Astrocyte of the cerebellum (primary cell): ENCODE results near the gene HSF4.

Experiments
- DNase-seq: peaks from one replicate; pipeline ENCODE4 v3.0.0-alpha.2; 2011; ENCODE audit warnings: low read depth
- H3K4me3 ChIP-seq: 2 replicates; pipeline ENCODE4 v1.5.1; 2011; ENCODE audit warnings: mild to moderate bottlenecking, low read depth, low read length, moderate library complexity
- in situ Hi-C: cut with HindIII; loops from 2 replicates; pipeline ENCODE4 v1.10.0; 2017; ENCODE audit warnings: low sequenced_read_pairs
- TF ChIP-seq, protein P1 (sequence below): IDR thresholded peaks from 2 replicates; pipeline ENCODE4 v1.5.1; 2012; ENCODE audit warnings: low read length, low read depth, moderate library complexity, mild to moderate bottlenecking; ENCODE audit errors: missing control alignments

The HSF4 gene

DNA sequence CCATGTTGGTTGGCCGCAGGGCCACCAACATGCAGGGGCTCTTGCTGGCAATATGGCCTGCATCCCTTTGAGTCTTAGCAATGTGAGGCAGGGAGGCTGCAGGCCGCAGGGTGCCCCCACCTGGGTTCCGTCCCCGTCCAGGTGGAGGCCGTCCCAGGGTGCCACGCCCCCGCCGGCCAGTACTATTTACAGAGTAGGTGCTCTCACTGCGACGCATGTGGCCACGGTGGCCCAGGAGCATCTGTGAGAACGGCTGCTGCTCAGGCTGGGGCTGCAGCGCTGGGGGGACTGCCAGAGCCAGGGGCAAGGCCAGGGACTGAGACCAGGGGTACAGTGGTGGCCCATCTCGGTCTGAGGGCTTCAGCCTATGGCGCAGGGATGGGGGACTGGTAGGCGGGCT is 15.6 kb downstream of the HSF4 start:
- no peak for DNase-seq
- no peak overlapping the region for H3K4me3 ChIP-seq
- in situ Hi-C loops: no loop called here
- TF ChIP-seq, protein P1, sequence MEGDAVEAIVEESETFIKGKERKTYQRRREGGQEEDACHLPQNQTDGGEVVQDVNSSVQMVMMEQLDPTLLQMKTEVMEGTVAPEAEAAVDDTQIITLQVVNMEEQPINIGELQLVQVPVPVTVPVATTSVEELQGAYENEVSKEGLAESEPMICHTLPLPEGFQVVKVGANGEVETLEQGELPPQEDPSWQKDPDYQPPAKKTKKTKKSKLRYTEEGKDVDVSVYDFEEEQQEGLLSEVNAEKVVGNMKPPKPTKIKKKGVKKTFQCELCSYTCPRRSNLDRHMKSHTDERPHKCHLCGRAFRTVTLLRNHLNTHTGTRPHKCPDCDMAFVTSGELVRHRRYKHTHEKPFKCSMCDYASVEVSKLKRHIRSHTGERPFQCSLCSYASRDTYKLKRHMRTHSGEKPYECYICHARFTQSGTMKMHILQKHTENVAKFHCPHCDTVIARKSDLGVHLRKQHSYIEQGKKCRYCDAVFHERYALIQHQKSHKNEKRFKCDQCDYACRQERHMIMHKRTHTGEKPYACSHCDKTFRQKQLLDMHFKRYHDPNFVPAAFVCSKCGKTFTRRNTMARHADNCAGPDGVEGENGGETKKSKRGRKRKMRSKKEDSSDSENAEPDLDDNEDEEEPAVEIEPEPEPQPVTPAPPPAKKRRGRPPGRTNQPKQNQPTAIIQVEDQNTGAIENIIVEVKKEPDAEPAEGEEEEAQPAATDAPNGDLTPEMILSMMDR: no peak

DNA sequence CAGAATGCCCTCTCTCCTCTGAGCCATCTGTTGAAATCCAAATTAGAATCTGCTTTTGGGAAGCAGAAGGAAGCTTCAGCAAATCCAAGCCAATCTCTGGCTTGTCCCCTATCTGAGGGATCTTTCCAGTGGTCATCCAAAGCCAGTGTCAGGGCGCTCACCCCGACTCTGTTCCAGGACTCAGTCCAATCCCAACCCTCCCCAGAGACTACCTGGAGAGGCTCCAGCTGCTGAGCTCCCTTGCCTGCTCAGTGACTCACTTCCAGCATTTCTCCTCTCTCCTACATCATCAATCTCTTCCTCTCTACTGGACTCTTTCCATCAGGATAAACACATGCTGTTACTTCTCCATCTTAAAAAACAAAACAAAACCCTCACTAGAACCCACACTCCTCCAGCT is 16.8 kb downstream of the HSF4 start:
- peak; percentile 72 for DNase-seq
- in situ Hi-C loops: no loop called here

GRCh38 chr16:67182288-67182687 is 17.7 kb downstream of the HSF4 start:
- TF ChIP-seq, protein P1: no peak
- H3K4me3 ChIP-seq: no peak overlapping the region
- in situ Hi-C loops: no loop called here
- no peak for DNase-seq

More for the DNA sequence above, 16.8 kb downstream of the HSF4 start:
- H3K4me3 ChIP-seq: no peak overlapping the region
- TF ChIP-seq, protein P1: no peak

GRCh38 chr16:67183284-67183626 is 18.7 kb downstream of the HSF4 start:
- DNase-seq: no peak
- peak overlapping the region; percentile 58 for H3K4me3 ChIP-seq
- TF ChIP-seq, protein P1: no peak
- in situ Hi-C loops: no loop called here

DNA sequence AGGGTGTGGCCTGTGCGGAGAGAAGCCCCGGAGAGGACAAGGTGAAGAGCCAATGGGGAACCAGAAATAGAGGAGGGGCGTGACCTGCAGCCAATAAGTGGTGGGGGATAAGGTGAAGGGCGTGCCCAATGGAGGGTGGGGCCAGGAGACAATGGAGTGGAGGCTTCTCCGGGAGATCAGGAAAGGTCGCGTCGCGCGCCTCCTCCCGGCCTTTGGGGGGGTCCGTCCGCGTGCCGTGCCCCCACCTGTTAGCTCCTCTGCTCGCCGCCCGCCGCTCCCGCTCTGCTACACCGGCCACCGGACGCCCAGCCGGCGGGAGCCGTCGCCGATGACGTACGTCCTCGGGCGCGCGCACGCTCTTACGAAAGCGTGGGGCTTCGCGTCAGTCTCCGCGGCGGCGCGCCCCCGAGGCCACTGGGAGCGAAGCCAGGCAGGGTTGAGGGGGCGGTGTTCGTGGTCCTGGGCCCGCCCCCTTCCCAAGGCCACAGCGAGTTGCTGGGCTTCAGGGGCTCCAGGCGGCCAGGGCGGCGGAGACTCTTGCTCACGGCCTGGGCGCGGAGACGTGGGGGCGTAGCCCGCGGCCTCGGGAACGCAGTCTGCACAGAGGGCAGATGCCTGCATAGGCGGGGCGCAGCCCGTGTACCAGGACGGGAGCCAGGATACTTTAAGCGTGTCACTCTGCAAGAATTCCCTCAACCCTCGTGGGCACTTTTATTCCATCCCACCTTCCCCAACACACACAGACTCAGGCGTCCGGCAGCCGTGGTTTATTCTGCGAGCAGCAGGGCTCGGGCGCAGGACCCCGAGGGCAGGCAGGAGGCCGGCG is 19.3 kb downstream of the HSF4 start, which contains the start of gene MATCAP1:
TSS of gene MATCAP1 (minus strand) at position 337 of the 826 bp plus-strand sequence. CDS start 3,353 bp downstream, outside the sequence.
- DNase-seq: peak; percentile 92
- H3K4me3 ChIP-seq: peak within 1 kb of the TSS; percentile 58
- in situ Hi-C loops: no loop called here
- TF ChIP-seq, protein P1: no peak

- DNase-seq: no peak
- TF ChIP-seq, protein P1: no peak
- in situ Hi-C loops: no loop called here
- H3K4me3 ChIP-seq: peak overlapping the region; percentile 58
These were observed 20.0 kb downstream of the HSF4 start for GRCh38 chr16:67184453-67184994.
